Cardiac muscle cell (in vitro differentiated cells and primary cell): ENCODE measurements around the gene PRKCA. TPM values are rescaled to one million over a fixed set of nuclear protein-coding genes. Genes with fewer than 3 reads are reported as not detected.

Experiments
- DNase-seq, 2 donors: peaks; one replicate each; pipeline versions ENCODE4 v3.0.0 to v3.0.0-alpha.2; 2010 to 2017; ENCODE audit warnings: low read depth in 1 of 2, low spot score in 1 of 2
- H3K27ac ChIP-seq: fragments of 200-600 bp; sonication (generic); 2 replicates; pipeline ENCODE4 v1.5.1; 2016
- H3K27me3 ChIP-seq: fragments of 200-600 bp; sonication (generic); 2 replicates; pipeline ENCODE4 v1.6.0; 2016; ENCODE audit warnings: control low read depth
- H3K36me3 ChIP-seq: fragments of 200-600 bp; sonication (generic); 2 replicates; pipeline ENCODE4 v1.5.1; 2016; ENCODE audit warnings: control low read depth
- H3K4me1 ChIP-seq: fragments of 200-600 bp; sonication (generic); 2 replicates; pipeline ENCODE4 v1.8.1; 2017; ENCODE audit warnings: low read depth, mild to moderate bottlenecking, mixed run types
- H3K4me3 ChIP-seq: fragments of 200-600 bp; sonication (generic); 2 replicates; pipeline ENCODE4 v1.5.1; 2016; ENCODE audit warnings: mild to moderate bottlenecking
- H3K9me3 ChIP-seq: fragments of 200-600 bp; sonication (generic); 2 replicates; pipeline ENCODE4 v1.5.1; 2017; ENCODE audit warnings: low read depth, mild to moderate bottlenecking, control low read depth
- CTCF ChIP-seq: IDR thresholded peaks from 2 replicates; pipeline ENCODE4 v1.5.1; 2012; ENCODE audit warnings: low read depth, mild to moderate bottlenecking, low read length
- polyA plus RNA-seq: library from polyadenylated mRNA; unstranded; fragments of >200 nt; fragmentation: Nextera tagmentation; extraction: Ambion mirVana; gene quantifications from 2 replicates; pipeline ENCODE4 v1.2.1, GENCODE V29; 2016
- total RNA-seq: library from RNA; depleted of rRNA; stranded (reverse); fragments of >200 nt; gene quantifications from 2 replicates; pipeline ENCODE4 v1.2.3, GENCODE V29; 2016

The PRKCA gene
- total and polyA plus RNA-seq, 2 experiments from 2014 or later, result 3.1 to 10.3 TPM

DNA sequence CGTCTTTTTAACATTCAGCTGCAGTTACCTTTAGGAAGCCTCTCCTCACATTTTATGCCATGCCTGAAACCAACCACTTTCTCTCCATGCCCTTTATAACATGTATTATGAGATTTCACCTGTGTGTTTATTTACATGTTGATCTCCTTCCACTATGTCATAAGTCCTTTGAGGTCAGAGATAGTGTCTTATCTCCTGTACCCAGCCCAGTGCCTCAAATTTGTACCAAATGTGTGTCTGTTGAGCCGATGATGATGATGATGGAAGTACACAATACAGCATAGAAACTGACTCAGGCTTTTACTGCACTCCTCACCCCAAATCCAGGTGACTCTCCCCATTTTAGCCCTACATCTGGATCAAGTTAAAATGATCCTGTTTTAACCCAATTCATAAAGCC, 353.0 kb downstream of the PRKCA start:
- H3K36me3 ChIP-seq, result no peaks in the 10 kb centered on the region
- no peaks in the 10 kb centered on the region for H3K9me3 ChIP-seq
- no peaks in the 10 kb centered on the region for H3K27me3 ChIP-seq
- H3K27ac ChIP-seq, result no peak overlapping the region
- no peak for TF ChIP-seq CTCF
- H3K4me1 ChIP-seq, result no peaks in the 10 kb centered on the region
- no peak for DNase-seq
- H3K4me3 ChIP-seq, result no peak overlapping the region

- Histone ChIP-seq H3K4me1 (no peaks in the 10 kb centered on the region), H3K9me3 (no peaks in the 10 kb centered on the region), H3K27me3 (no peaks in the 10 kb centered on the region), H3K27ac (no peak overlapping the region), H3K36me3 (no peaks in the 10 kb centered on the region), H3K4me3 (no peak overlapping the region)
- peak in 1 of 2 donors; percentile 55 for DNase-seq
- no peak for TF ChIP-seq CTCF
Measured at GRCh38 chr17:66655861-66656260, 353.4 kb downstream of the PRKCA start.

DNA sequence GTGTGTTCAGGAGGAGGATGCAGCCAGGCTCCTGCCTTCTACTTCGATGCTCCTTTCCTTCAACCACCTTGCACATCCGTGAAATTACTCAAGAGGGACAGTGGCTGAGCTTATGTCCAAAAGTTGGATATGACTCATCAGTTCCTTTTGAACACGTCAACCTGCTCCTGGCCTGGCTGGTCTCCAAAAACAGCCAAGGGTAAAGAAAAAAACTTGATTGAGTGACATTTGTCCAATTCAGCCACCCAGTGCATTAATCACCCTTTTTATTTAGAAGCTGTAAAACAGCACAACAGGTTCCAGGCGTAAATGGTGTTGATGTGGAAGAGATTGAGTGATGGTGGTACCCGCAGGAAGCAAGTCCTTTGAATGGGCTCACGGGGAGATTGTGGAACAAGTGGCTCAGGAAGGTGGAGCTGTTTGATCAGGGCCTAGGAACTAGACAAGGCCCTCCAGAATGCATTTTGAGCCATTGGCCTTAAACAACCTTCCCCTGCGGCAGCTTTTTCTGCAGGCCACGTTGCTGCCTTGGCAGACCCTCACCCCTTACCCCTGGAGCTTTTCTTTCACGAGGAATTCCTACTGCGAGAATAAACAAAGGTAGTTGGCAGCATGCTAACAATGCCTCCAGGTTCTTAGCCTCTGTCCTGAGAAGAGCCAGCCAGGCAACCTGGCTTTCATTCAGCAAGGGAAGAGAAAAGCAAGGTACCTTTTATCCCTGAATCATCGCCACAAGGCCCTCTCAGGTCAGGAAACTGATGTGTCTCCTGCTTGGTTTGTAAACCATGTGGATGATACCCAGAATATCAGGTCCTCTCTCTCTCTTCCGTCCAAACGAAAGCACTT, 359.2 kb downstream of the PRKCA start:
- H3K27me3 ChIP-seq, result no peaks in the 10 kb centered on the region
- peaks cover 7% of the 10 kb centered on the region for H3K4me1 ChIP-seq
- TF ChIP-seq CTCF, result no peak
- H3K9me3 ChIP-seq, result no peaks in the 10 kb centered on the region
- peak in 1 of 2 donors; percentile 26 for DNase-seq
- H3K4me3 ChIP-seq, result no peak overlapping the region
- H3K27ac ChIP-seq, result no peak overlapping the region
- H3K36me3 ChIP-seq, result no peaks in the 10 kb centered on the region

GRCh38 chr17:66662496-66662895, 360.1 kb downstream of the PRKCA start:
- Histone ChIP-seq H3K9me3 (no peaks in the 10 kb centered on the region), H3K4me3 (no peak overlapping the region), H3K4me1 (peaks cover 7% of the 10 kb centered on the region), H3K27ac (no peak overlapping the region), H3K27me3 (no peaks in the 10 kb centered on the region), H3K36me3 (no peaks in the 10 kb centered on the region)
- no peak for DNase-seq
- no peak for TF ChIP-seq CTCF

- Histone ChIP-seq H3K36me3 (no peaks in the 10 kb centered on the region), H3K27ac (no peak overlapping the region), H3K4me1 (peaks cover 7% of the 10 kb centered on the region), H3K27me3 (no peaks in the 10 kb centered on the region), H3K4me3 (no peak overlapping the region), H3K9me3 (no peaks in the 10 kb centered on the region)
- TF ChIP-seq CTCF, result no peak
- DNase-seq, result no peak
Measured at GRCh38 chr17:66663041-66663606, 360.7 kb downstream of the PRKCA start.
